Calu3 (cell line): ENCODE measurements around the gene DBNL. TPM values are rescaled to one million over a fixed set of nuclear protein-coding genes. Genes with fewer than 3 reads are reported as not detected.
A peak's percentile ranks its signal among the peaks of the same experiment; 100 is the strongest.
"Not testable (repeated sequence)": the region's sequence is repeated elsewhere in the genome, so short reads cannot be mapped to it uniquely, and the experiment has no call there.

Experiments used
- BruUV-seq: library from RNA; stranded (reverse); fragments of 400-500 nt; replicated peaks from 2 replicates; lab custom pipeline; 2021; lab: Mats Ljungman, UMichigan
- CTCF ChIA-PET: fragments of 300-600 bp; sonication (Branson Sonifier 250); formaldehyde crosslinking; loops from one replicate; lab custom pipeline; 2022; ENCODE audit warnings: antibody characterized with exemption; lab: Charles Lee
- DNase-seq: peaks from one replicate; pipeline ENCODE4 v3.0.0; 2022
- H3K27ac Mint-ChIP-seq: one replicate; pipeline ENCODE4 v1.8.0; 2022; ENCODE audit warnings: mixed read lengths; ENCODE audit not compliant: unreplicated experiment
- H3K27me3 Mint-ChIP-seq: one replicate; pipeline ENCODE4 v1.8.0; 2022; ENCODE audit warnings: mixed read lengths; ENCODE audit not compliant: unreplicated experiment
- H3K36me3 Mint-ChIP-seq: one replicate; pipeline ENCODE4 v1.8.0; 2022; ENCODE audit warnings: mild to moderate bottlenecking, moderate library complexity, mixed read lengths; ENCODE audit not compliant: insufficient read depth, unreplicated experiment
- H3K4me1 Mint-ChIP-seq: one replicate; pipeline ENCODE4 v1.8.0; 2022; ENCODE audit warnings: mild to moderate bottlenecking, low read depth, mixed read lengths; ENCODE audit not compliant: unreplicated experiment
- H3K4me3 Mint-ChIP-seq: one replicate; pipeline ENCODE4 v1.8.0; 2022; ENCODE audit warnings: mild to moderate bottlenecking, low read depth, moderate library complexity, mixed read lengths; ENCODE audit not compliant: unreplicated experiment
- H3K9me3 Mint-ChIP-seq: one replicate; pipeline ENCODE4 v1.8.0; 2022; ENCODE audit warnings: low read depth, mixed read lengths; ENCODE audit not compliant: unreplicated experiment
- intact Hi-C: fragments of 100-400 bp; cut with micrococcal nuclease; formaldehyde crosslinking; loops from one replicate; pipeline ENCODE4 v1.10.0; 2022; ENCODE audit not compliant: unreplicated experiment
- total RNA-seq: library from RNA; stranded (reverse); gene quantifications from 2 replicates; pipeline ENCODE4 v1.2.3, GENCODE V29; 2022

DBNL gene
- total RNA-seq, 1 experiment from 2014 or later, result 164 TPM

GRCh38 chr7:44022796-44023467, 21.6 kb upstream of the DBNL start:
- CTCF ChIA-PET, result interaction anchor here (0.6 kb wide), 1 partner anchor 16 kb away, joined by 3 read pairs; no protein-coding TSS in a partner anchor
- intact Hi-C loops, result not testable (repeated sequence)
- H3K4me3 Mint-ChIP-seq, result peak overlapping the region; percentile 30

DNA sequence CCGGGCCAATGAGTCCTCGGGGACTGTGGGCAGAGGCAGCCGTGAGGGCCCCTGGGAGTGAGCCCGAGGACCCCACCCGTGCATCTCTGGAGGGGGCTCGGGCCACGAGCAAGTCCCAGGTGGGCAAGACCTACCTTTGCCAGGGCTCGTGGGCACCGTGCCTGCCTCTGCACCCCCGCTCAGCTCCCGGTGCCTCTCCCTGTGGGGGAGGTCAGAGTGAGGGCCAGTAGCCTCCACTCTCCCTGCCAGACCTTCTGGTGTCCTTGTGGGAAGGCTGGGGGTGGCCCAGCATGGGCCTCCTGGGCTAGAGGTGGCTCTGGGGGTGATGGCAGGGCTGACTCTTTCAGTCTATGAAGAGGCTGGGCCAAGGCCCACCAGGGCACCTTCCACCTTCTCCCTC, 15.1 kb upstream of the DBNL start:
- CTCF ChIA-PET, DNase-seq, H3K4me1 Mint-ChIP-seq, H3K9me3 Mint-ChIP-seq, H3K36me3 Mint-ChIP-seq, BruUV-seq, H3K27ac Mint-ChIP-seq, H3K27me3 Mint-ChIP-seq, intact Hi-C loops, H3K4me3 Mint-ChIP-seq: not testable (repeated sequence)

More at GRCh38 chr7:44022796-44023467, 21.6 kb upstream of the DBNL start:
- H3K4me1 Mint-ChIP-seq, H3K27ac Mint-ChIP-seq, BruUV-seq, H3K9me3 Mint-ChIP-seq, H3K27me3 Mint-ChIP-seq, DNase-seq: not testable (repeated sequence)
- peaks cover 15% of the 10 kb centered on the region for H3K36me3 Mint-ChIP-seq

GRCh38 chr7:44030029-44030428, 14.5 kb upstream of the DBNL start:
- H3K27me3 Mint-ChIP-seq, intact Hi-C loops: not testable (repeated sequence)

GRCh38 chr7:44031319-44031718, 13.2 kb upstream of the DBNL start:
- H3K36me3 Mint-ChIP-seq, H3K4me3 Mint-ChIP-seq, DNase-seq, CTCF ChIA-PET, BruUV-seq, H3K27ac Mint-ChIP-seq, intact Hi-C loops, H3K4me1 Mint-ChIP-seq, H3K9me3 Mint-ChIP-seq, H3K27me3 Mint-ChIP-seq: not testable (repeated sequence)

More at GRCh38 chr7:44030029-44030428, 14.5 kb upstream of the DBNL start:
- BruUV-seq, H3K36me3 Mint-ChIP-seq, H3K4me1 Mint-ChIP-seq, DNase-seq, H3K9me3 Mint-ChIP-seq, H3K27ac Mint-ChIP-seq, H3K4me3 Mint-ChIP-seq, CTCF ChIA-PET: not testable (repeated sequence)

GRCh38 chr7:44032031-44032430, 12.5 kb upstream of the DBNL start:
- H3K4me1 Mint-ChIP-seq, H3K27me3 Mint-ChIP-seq, intact Hi-C loops, H3K4me3 Mint-ChIP-seq, DNase-seq, BruUV-seq, H3K9me3 Mint-ChIP-seq, H3K36me3 Mint-ChIP-seq, CTCF ChIA-PET, H3K27ac Mint-ChIP-seq: not testable (repeated sequence)

GRCh38 chr7:44033971-44034844, 10.3 kb upstream of the DBNL start:
- H3K36me3 Mint-ChIP-seq, H3K9me3 Mint-ChIP-seq, H3K27me3 Mint-ChIP-seq, DNase-seq, H3K4me3 Mint-ChIP-seq, H3K4me1 Mint-ChIP-seq, CTCF ChIA-PET, intact Hi-C loops, H3K27ac Mint-ChIP-seq, BruUV-seq: not testable (repeated sequence)

DNA sequence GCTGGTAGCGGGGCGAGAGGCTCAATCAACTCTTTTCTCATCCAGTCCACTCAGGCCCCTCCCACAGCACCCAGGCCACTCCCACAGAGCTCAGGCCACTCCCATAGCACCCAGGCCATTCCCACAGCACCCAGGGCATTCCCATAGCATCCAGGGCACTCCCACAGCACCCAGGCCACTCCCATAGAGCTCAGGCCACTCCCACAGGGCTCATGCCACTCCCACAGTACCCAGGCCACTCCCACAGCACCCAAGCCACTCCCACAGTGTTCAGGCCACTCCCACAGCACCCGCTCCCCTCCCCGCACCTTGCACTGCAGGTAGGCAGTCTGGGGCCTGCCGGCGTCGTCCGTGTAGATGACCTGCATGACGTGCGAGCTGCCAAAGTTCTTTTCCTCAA, 8.1 kb upstream of the DBNL start:
- peaks cover 12% of the 10 kb centered on the region for H3K36me3 Mint-ChIP-seq
- H3K9me3 Mint-ChIP-seq, H3K4me1 Mint-ChIP-seq, H3K4me3 Mint-ChIP-seq, H3K27me3 Mint-ChIP-seq, CTCF ChIA-PET, intact Hi-C loops, H3K27ac Mint-ChIP-seq, BruUV-seq: not testable (repeated sequence)
- DNase-seq, result peak; percentile 59

DNA sequence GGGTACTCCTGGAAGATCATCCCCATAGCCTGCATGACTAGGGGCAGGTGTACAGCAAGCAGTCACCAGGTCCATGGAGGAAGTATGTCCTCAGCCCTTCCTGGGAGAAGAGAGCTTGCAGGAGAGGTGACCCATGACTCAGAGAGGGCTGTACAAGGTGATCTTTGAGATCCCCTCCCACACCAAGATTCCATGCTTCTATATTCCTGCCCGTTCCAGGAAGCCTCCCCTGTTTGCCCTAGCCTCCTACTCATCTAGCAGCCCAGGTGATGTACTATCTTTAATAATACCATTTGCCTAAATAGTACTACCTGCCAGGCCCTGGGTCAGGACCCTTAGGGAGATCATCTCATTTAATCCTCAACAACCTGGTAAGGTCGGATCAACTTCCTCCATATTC, 6.6 kb upstream of the DBNL start:
- H3K4me3 Mint-ChIP-seq, H3K27ac Mint-ChIP-seq, CTCF ChIA-PET: not testable (repeated sequence)

GRCh38 chr7:44038553-44038952, 5.9 kb upstream of the DBNL start:
- CTCF ChIA-PET, result not testable (repeated sequence)

More for the DNA sequence above, 6.6 kb upstream of the DBNL start:
- BruUV-seq, H3K9me3 Mint-ChIP-seq, H3K4me1 Mint-ChIP-seq, DNase-seq, H3K27me3 Mint-ChIP-seq, intact Hi-C loops: not testable (repeated sequence)
- peaks cover 12% of the 10 kb centered on the region for H3K36me3 Mint-ChIP-seq

More at GRCh38 chr7:44038553-44038952, 5.9 kb upstream of the DBNL start:
- H3K27ac Mint-ChIP-seq, intact Hi-C loops, BruUV-seq, H3K27me3 Mint-ChIP-seq, DNase-seq, H3K4me1 Mint-ChIP-seq, H3K9me3 Mint-ChIP-seq, H3K4me3 Mint-ChIP-seq: not testable (repeated sequence)
- H3K36me3 Mint-ChIP-seq, result peaks cover 13% of the 10 kb centered on the region
